GM23338 (cell line): ENCODE measurements around the gene OR10H2.
"Not testable (repeated sequence)": the region's sequence is repeated elsewhere in the genome, so short reads cannot be mapped to it uniquely, and the experiment has no call there.

ENCODE experiments used
- CTCF ChIP-seq, 2 experiments: fragments of 200-600 bp in 1 of 2; sonication (generic) in 1 of 2; conservative IDR thresholded peaks; 2 replicates each; pipeline versions ENCODE4 v1.5.1 to v1.6.1; 2016 to 2017; ENCODE audit warnings: antibody characterized with exemption in 2 of 2, low read depth in 2 of 2, mild to moderate bottlenecking in 2 of 2, moderate library complexity in 1 of 2
- POLR2AphosphoS5 ChIP-seq: IDR thresholded peaks from 2 replicates; pipeline ENCODE4 v1.6.1; 2016; ENCODE audit warnings: antibody characterized with exemption, low read depth
- ZNF114 ChIP-seq: fragments of 250-450 bp; sonication (Bioruptor Pico); IDR thresholded peaks from 2 replicates; pipeline ENCODE4 v1.5.0; 2020; ENCODE audit warnings: mild to moderate bottlenecking, moderate library complexity
- ZNF331 ChIP-seq: fragments of 250-450 bp; sonication (Bioruptor Pico); IDR thresholded peaks from 2 replicates; pipeline ENCODE4 v1.5.0; 2020; ENCODE audit warnings: low read depth, mild to moderate bottlenecking, moderate library complexity

- TF ChIP-seq ZNF114 (CRISPR knock-in tag); CTCF (conservative IDR thresholded peaks at IDR 0.05; ENCODE audit: low read depth in 2 of 2); POLR2AphosphoS5; ZNF331 (CRISPR knock-in tag): not testable (repeated sequence)
Observed at GRCh38 chr19:15679865-15680264, 48.0 kb upstream of the OR10H2 start.
